Spleen (tissue), 11 donors: ENCODE measurements around the gene IFI27L2. TPM values are rescaled to one million over a fixed set of nuclear protein-coding genes. Genes with fewer than 3 reads are reported as not detected.

Experiments used
- DNase-seq: peaks from one replicate; pipeline ENCODE4 v3.0.0-alpha.2; 2020
- H3K27ac ChIP-seq, 8 donors: fragments of 200-600 bp; sonication (generic) in 7 of 8; 1 replicate in 4 of 8; 2 replicates in 4 of 8; pipeline versions ENCODE4 v1.5.0 to v1.8.0; 2016 to 2021; ENCODE audit warnings: inconsistent platforms in 4 of 8, mild to moderate bottlenecking in 4 of 8, moderate library complexity in 1 of 8
- H3K27me3 ChIP-seq, 7 donors: fragments of 200-600 bp; sonication (generic) in 6 of 7; replicated peaks in 1 of 7; 1 replicate in 4 of 7; 2 replicates in 3 of 7; pipeline versions ENCODE4 v1.5.0 to v1.8.0; 2016 to 2021; ENCODE audit warnings: inconsistent platforms in 3 of 7, mild to moderate bottlenecking in 1 of 7
- H3K36me3 ChIP-seq, 6 donors: fragments of 200-600 bp; sonication (generic) in 5 of 6; 1 replicate in 4 of 6; 2 replicates in 2 of 6; pipeline versions ENCODE4 v1.5.0 to v1.8.0; 2016 to 2021; ENCODE audit warnings: inconsistent platforms in 2 of 6
- H3K4me1 ChIP-seq, 6 donors: fragments of 200-600 bp; sonication (generic) in 5 of 6; 1 replicate in 3 of 6; 2 replicates in 3 of 6; pipeline versions ENCODE4 v1.5.0 to v1.8.0; 2016 to 2021; ENCODE audit warnings: inconsistent platforms in 3 of 6
- H3K4me3 ChIP-seq, 8 donors: fragments of 200-600 bp; sonication (generic) in 7 of 8; 1 replicate in 4 of 8; 2 replicates in 4 of 8; pipeline versions ENCODE4 v1.5.0 to v1.8.0; 2016 to 2021; ENCODE audit warnings: inconsistent platforms in 4 of 8, mild to moderate bottlenecking in 4 of 8, moderate library complexity in 2 of 8
- H3K9me3 ChIP-seq, 8 donors: fragments of 200-600 bp; sonication (generic) in 7 of 8; 1 replicate in 4 of 8; 2 replicates in 4 of 8; pipeline versions ENCODE4 v1.5.0 to v1.8.0; 2016 to 2021; ENCODE audit warnings: inconsistent platforms in 4 of 8
- CTCF ChIP-seq, 11 experiments: fragments of 200-600 bp in 7 of 11; fragments of 450-650 bp in 4 of 11; sonication (generic) in 4 of 11; IDR thresholded peaks in 8 of 11; conservative IDR thresholded peaks in 3 of 11; 1 replicate in 7 of 11; 2 replicates in 4 of 11; pipeline versions ENCODE4 v1.4.0 to v1.8.0; 2016 to 2021; ENCODE audit warnings: antibody characterized with exemption in 11 of 11, inconsistent platforms in 4 of 11, mild to moderate bottlenecking in 1 of 11
- POLR2A ChIP-seq, 3 donors: fragments of 450-650 bp; IDR thresholded peaks; one replicate each; pipeline ENCODE4 v1.5.1; 2017; ENCODE audit warnings: antibody characterized with exemption in 3 of 3, mild to moderate bottlenecking in 1 of 3
- POLR2AphosphoS5 ChIP-seq, 3 donors: sonication (generic); formaldehyde crosslinking; IDR thresholded peaks; one replicate each; pipeline ENCODE4 v1.5.1; 2017; ENCODE audit warnings: antibody characterized with exemption in 3 of 3
- WGBS, 5 donors: extraction: QIAGEN DNeasy Blood & Tissue Kit in 3 of 5; methylation state at CpG; one replicate each; pipeline versions ENCODE4 v1.1.5 to v1.1.7; 2013 to 2018; 5-methylcytosine and 5-hydroxymethylcytosine counted together
- intact Hi-C: fragments of 100-400 bp; cut with DNase I; formaldehyde crosslinking; loops from one replicate; pipeline ENCODE4 v1.15.0; 2023; ENCODE audit warnings: low total_unique reads
- polyA plus RNA-seq, 3 donors: library from polyadenylated mRNA; stranded (reverse); fragments of 200-250 nt; gene quantifications; one replicate each; pipeline ENCODE4 v1.2.1, GENCODE V29; 2013
- total RNA-seq, 7 donors: library from RNA; depleted of rRNA in 3 of 7; stranded (reverse); fragments of >200 nt in 3 of 7; fragmentation: NEBNext Ultra II Directional in 4 of 7; extraction: Animal tissue kit (Norgen Biotek cat#: 25700) in 4 of 7; gene quantifications; one replicate each; pipeline versions ENCODE4 v1.1.0 to v1.2.1, GENCODE V29; 2016 to 2021
- donor health status: healthy with polysubstance abuse.
- donor health status: DM: no; HTN: no; CAD: no; lungs with moderate emphysema.
- donor health status: DM: no; HTN: no; CAD: no.
- donor health status: Bipolar disorder and iron deficiency.
- donor health status: healthy.
- donor health status: DM: no; HTN: no; CAD: no.
- donor health status: DM: yes; HTN: yes; CAD: no.

IFI27L2 gene
- total and polyA plus RNA-seq, 10 donors: 40.6 to 137 (median 75.5) TPM

- intact Hi-C loops: no loop called here
- no peak for DNase-seq
- H3K36me3 ChIP-seq: peaks cover 0 to 32% (median 0%) of the 10 kb centered on the region in 6 donors
- no peak overlapping the region for H3K4me3 ChIP-seq
- H3K27ac ChIP-seq: no peak overlapping the region
- H3K4me1 ChIP-seq: no peaks in the 10 kb centered on the region
- TF ChIP-seq POLR2AphosphoS5 (IDR thresholded peaks at IDR 0.05) (no peak), CTCF (IDR thresholded peaks at IDR 0.05 in 8 of 11, conservative IDR thresholded peaks at IDR 0.05 in 3 of 11) (no peak), POLR2A (IDR thresholded peaks at IDR 0.05) (no peak)
- H3K27me3 ChIP-seq: no peaks in the 10 kb centered on the region
- no peaks in the 10 kb centered on the region for H3K9me3 ChIP-seq
- WGBS, 5 donors: 67 to 96% (median 81%) methylated on average over 6 of the region's 6 CpGs
Observed at GRCh38 chr14:94099006-94099405, 30.4 kb downstream of the IFI27L2 start.

- intact Hi-C loops: no loop called here
- no peaks in the 10 kb centered on the region for H3K4me1 ChIP-seq
- no peaks in the 10 kb centered on the region for H3K27me3 ChIP-seq
- H3K9me3 ChIP-seq: no peaks in the 10 kb centered on the region
- H3K4me3 ChIP-seq: no peak overlapping the region
- H3K36me3 ChIP-seq: peaks cover 0 to 32% (median 0%) of the 10 kb centered on the region in 6 donors
- WGBS, 5 donors: 65 to 80% (median 71%) methylated on average over 10 of the region's 10 CpGs
- H3K27ac ChIP-seq: no peak overlapping the region
- TF ChIP-seq POLR2A (IDR thresholded peaks at IDR 0.05): no peak
- TF ChIP-seq POLR2AphosphoS5 (IDR thresholded peaks at IDR 0.05): no peak
- TF ChIP-seq CTCF (IDR thresholded peaks at IDR 0.05 in 8 of 11, conservative IDR thresholded peaks at IDR 0.05 in 3 of 11): no peak
- no peak for DNase-seq
Observed at GRCh38 chr14:94098326-94098992, 30.9 kb downstream of the IFI27L2 start.

GRCh38 chr14:94097091-94097490, 32.3 kb downstream of the IFI27L2 start:
- 93 to 99% (median 96%) methylated on average over 4 of the region's 4 CpGs for WGBS, 5 donors
- Histone ChIP-seq H3K4me3 (no peak overlapping the region), H3K4me1 (no peaks in the 10 kb centered on the region), H3K27me3 (no peaks in the 10 kb centered on the region), H3K9me3 (no peaks in the 10 kb centered on the region), H3K27ac (no peak overlapping the region), H3K36me3 (peaks cover 0 to 26% (median 0%) of the 10 kb centered on the region in 6 donors)
- TF ChIP-seq POLR2AphosphoS5 (IDR thresholded peaks at IDR 0.05) (no peak), CTCF (IDR thresholded peaks at IDR 0.05 in 8 of 11, conservative IDR thresholded peaks at IDR 0.05 in 3 of 11) (no peak), POLR2A (IDR thresholded peaks at IDR 0.05) (no peak)
- intact Hi-C loops: no loop called here
- no peak for DNase-seq

- intact Hi-C loops: no loop called here
Observed at GRCh38 chr14:94093418-94093817, 36.0 kb downstream of the IFI27L2 start.

More at GRCh38 chr14:94093418-94093817, 36.0 kb downstream of the IFI27L2 start:
- DNase-seq: no peak
- H3K27ac ChIP-seq: no peak overlapping the region
- H3K4me1 ChIP-seq: no peaks in the 10 kb centered on the region
- H3K4me3 ChIP-seq: no peak overlapping the region
- H3K9me3 ChIP-seq: no peaks in the 10 kb centered on the region
- peaks cover 0 to 18% (median 0%) of the 10 kb centered on the region in 6 donors for H3K36me3 ChIP-seq
- TF ChIP-seq POLR2A (IDR thresholded peaks at IDR 0.05): no peak
- TF ChIP-seq CTCF (IDR thresholded peaks at IDR 0.05 in 8 of 11, conservative IDR thresholded peaks at IDR 0.05 in 3 of 11): no peak
- TF ChIP-seq POLR2AphosphoS5 (IDR thresholded peaks at IDR 0.05): no peak
- H3K27me3 ChIP-seq: no peaks in the 10 kb centered on the region
- WGBS, 5 donors: 93 to 99% (median 98%) methylated on average over 2 of the region's 2 CpGs
